ENCODE results near the gene TRAF5.

DNA sequence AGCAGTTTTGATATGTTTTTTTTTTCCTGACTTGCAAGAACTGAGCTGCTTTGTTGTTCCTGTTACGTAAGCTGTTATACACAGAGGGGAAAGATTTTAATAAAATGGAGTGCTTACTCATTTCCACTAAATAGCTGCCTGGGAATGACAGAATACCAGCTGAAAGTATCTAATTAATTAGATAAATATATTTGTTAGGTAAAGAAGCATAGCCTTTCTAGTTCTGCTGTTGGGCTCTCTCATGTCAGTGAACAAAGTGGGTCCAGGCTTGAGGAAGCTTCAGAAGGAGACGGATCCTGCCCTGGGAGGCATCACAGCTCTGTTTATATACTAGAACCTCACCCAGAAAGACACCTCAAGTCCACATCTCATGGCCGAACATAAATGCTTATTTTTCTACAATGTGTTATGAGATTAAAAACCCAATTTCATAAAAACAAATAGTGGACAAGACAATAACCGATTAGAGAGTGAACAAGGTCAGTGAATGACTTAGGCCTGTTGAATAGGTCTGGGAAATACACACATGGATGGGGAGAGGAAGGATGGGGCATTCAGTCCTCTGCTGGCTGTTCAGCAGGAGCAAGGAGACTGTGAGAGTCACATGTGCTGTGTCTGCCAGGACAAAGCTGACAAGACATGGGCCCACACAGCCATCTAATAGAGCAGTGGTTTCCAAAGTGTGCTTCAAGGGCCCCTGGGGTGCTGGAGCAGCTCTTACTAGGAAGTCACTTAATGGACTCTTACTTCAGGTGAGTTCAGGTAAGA lies 20.6 kb downstream of the TRAF5 start:
- TF ChIP-seq, protein P1, sequence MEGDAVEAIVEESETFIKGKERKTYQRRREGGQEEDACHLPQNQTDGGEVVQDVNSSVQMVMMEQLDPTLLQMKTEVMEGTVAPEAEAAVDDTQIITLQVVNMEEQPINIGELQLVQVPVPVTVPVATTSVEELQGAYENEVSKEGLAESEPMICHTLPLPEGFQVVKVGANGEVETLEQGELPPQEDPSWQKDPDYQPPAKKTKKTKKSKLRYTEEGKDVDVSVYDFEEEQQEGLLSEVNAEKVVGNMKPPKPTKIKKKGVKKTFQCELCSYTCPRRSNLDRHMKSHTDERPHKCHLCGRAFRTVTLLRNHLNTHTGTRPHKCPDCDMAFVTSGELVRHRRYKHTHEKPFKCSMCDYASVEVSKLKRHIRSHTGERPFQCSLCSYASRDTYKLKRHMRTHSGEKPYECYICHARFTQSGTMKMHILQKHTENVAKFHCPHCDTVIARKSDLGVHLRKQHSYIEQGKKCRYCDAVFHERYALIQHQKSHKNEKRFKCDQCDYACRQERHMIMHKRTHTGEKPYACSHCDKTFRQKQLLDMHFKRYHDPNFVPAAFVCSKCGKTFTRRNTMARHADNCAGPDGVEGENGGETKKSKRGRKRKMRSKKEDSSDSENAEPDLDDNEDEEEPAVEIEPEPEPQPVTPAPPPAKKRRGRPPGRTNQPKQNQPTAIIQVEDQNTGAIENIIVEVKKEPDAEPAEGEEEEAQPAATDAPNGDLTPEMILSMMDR (IDR thresholded peaks at IDR 0.05; ENCODE audit: low read length), result no peak
- TF ChIP-seq EZH2 (optimal IDR thresholded peaks at IDR 0.05; ENCODE audit: low read depth, low read length), result no peak
